ENCODE data around the gene MATN1.

- TF ChIP-seq CTCF (IDR thresholded peaks at IDR 0.05; ENCODE audit: low read length) (no peak), EZH2 (IDR thresholded peaks at IDR 0.05; ENCODE audit: borderline replicate concordance, low read length) (no peak)
Observed at GRCh38 chr1:30745834-30746208, 22.4 kb upstream of the MATN1 start.
